Fibroblast of lung (primary cell): Measurements from ENCODE around the gene PPIL6.

Experiments used
- CTCF ChIP-seq, 2 donors: IDR thresholded peaks in 1 of 2; conservative IDR thresholded peaks in 1 of 2; 1 replicate in 1 of 2; 2 replicates in 1 of 2; pipeline ENCODE4 v1.5.1; 2011 to 2012; ENCODE audit warnings: low read length in 2 of 2, control low read depth in 1 of 2, inconsistent platforms in 1 of 2, low read depth in 1 of 2, mild to moderate bottlenecking in 1 of 2
- EZH2 ChIP-seq: IDR thresholded peaks from 2 replicates; pipeline ENCODE4 v1.5.1; 2012; ENCODE audit warnings: low read length, control low read depth, mild to moderate bottlenecking; ENCODE audit errors: missing control alignments

GRCh38 chr6:109450801-109451200, 10.4 kb upstream of the PPIL6 start:
- TF ChIP-seq CTCF (conservative IDR thresholded peaks at IDR 0.05 in 1 of 2, IDR thresholded peaks at IDR 0.05 in 1 of 2; ENCODE audit: low read depth in 1 of 2, low read length in 2 of 2): no peak
- no peak for TF ChIP-seq EZH2
